Endometrial microvascular endothelial cells (primary cell): Measurements from ENCODE around the gene ARHGAP6. TPM values are rescaled to one million over a fixed set of nuclear protein-coding genes. Genes with fewer than 3 reads are reported as not detected.

Experiments
- in situ Hi-C: cut with HindIII; loops from 2 replicates; pipeline ENCODE4 v1.10.0; 2017; ENCODE audit warnings: low sequenced_read_pairs, low pct_unique_long_range_greater_than_20kb; ENCODE audit errors: inconsistent ontology term
- total RNA-seq: library from RNA; depleted of rRNA; stranded (reverse); fragments of >200 nt; gene quantifications from one replicate; pipeline ENCODE4 v1.2.3, GENCODE V29; 2015; ENCODE audit errors: inconsistent ontology term

The ARHGAP6 gene
- total RNA-seq, 1 donor from 2014 or later, result 1.4 TPM

GRCh38 chrX:11420851-11421250 is 244.9 kb downstream of the ARHGAP6 start:
- in situ Hi-C loops, result no loop called here

GRCh38 chrX:11419102-11419501 is 246.6 kb downstream of the ARHGAP6 start:
- in situ Hi-C loops, result no loop called here

- in situ Hi-C loops, result no loop called here
Observed at GRCh38 chrX:11416600-11416999, 249.1 kb downstream of the ARHGAP6 start.

GRCh38 chrX:11414091-11414490 is 251.6 kb downstream of the ARHGAP6 start:
- in situ Hi-C loops, result no loop called here

- in situ Hi-C loops, result no loop called here
Observed at GRCh38 chrX:11412715-11413623, 252.8 kb downstream of the ARHGAP6 start.

GRCh38 chrX:11409957-11410356 is 255.8 kb downstream of the ARHGAP6 start:
- in situ Hi-C loops, result no loop called here

- in situ Hi-C loops, result no loop called here
Observed at GRCh38 chrX:11408783-11409182, 256.9 kb downstream of the ARHGAP6 start.

- in situ Hi-C loops, result no loop called here
Observed at GRCh38 chrX:11408109-11408405, 257.7 kb downstream of the ARHGAP6 start.

- in situ Hi-C loops, result no loop called here
Observed at GRCh38 chrX:11407331-11408108, 258.2 kb downstream of the ARHGAP6 start.

- in situ Hi-C loops, result no loop called here
Observed at GRCh38 chrX:11406109-11406765, 259.5 kb downstream of the ARHGAP6 start.

GRCh38 chrX:11403631-11404030 is 262.1 kb downstream of the ARHGAP6 start:
- in situ Hi-C loops, result no loop called here

GRCh38 chrX:11401966-11402365 is 263.8 kb downstream of the ARHGAP6 start:
- in situ Hi-C loops, result no loop called here

GRCh38 chrX:11399489-11400094 is 266.1 kb downstream of the ARHGAP6 start:
- in situ Hi-C loops, result no loop called here

GRCh38 chrX:11398785-11399184 is 266.9 kb downstream of the ARHGAP6 start:
- in situ Hi-C loops, result no loop called here

- in situ Hi-C loops, result no loop called here
Observed at GRCh38 chrX:11398139-11398538, 267.6 kb downstream of the ARHGAP6 start.

GRCh38 chrX:11397680-11398079 is 268.0 kb downstream of the ARHGAP6 start:
- in situ Hi-C loops, result no loop called here

- in situ Hi-C loops, result no loop called here
Observed at GRCh38 chrX:11395859-11396258, 269.9 kb downstream of the ARHGAP6 start.

GRCh38 chrX:11393949-11394654 is 271.6 kb downstream of the ARHGAP6 start:
- in situ Hi-C loops, result no loop called here

- in situ Hi-C loops, result no loop called here
Observed at GRCh38 chrX:11386812-11387211, 278.9 kb downstream of the ARHGAP6 start.
